Measurements from ENCODE around the gene ABLIM2. TPM values are rescaled to one million over a fixed set of nuclear protein-coding genes. Genes with fewer than 3 reads are reported as not detected.
A peak's percentile ranks its signal among the peaks of the same experiment; 100 is the strongest.

Gene ABLIM2
- total RNA-seq, 1 experiment from 2014 or later: 1.0 TPM

GRCh38 chr4:8077181-8078108, 81.2 kb downstream of the ABLIM2 start:
- no peak overlapping the region for H3K9ac ChIP-seq (ENCODE audit: extremely low read depth, insufficient read length, low read length)
- no peaks in the 10 kb centered on the region for H3K23me2 ChIP-seq (ENCODE audit: insufficient read length, low read depth, low read length, poor library complexity, severe bottlenecking)
- peaks cover 2% of the 10 kb centered on the region; the same call in 1 of the 2 replicates for H3K4me1 ChIP-seq (ENCODE audit: insufficient read depth, low read length)
- H4K20me1 ChIP-seq (ENCODE audit: control insufficient read depth, insufficient read depth, insufficient read length): no peaks in the 10 kb centered on the region
- no peaks in the 10 kb centered on the region for H3K27me3 ChIP-seq (ENCODE audit: insufficient read depth, low read length)
- no CpG with 5 or more reads among the region's 23 CpGs for WGBS (ENCODE audit: extremely low coverage, insufficient read length, low lambda C conversion rate)
- no peaks in the 10 kb centered on the region for H3K9me3 ChIP-seq (ENCODE audit: control insufficient read depth, low read depth, low read length)
- H4K91ac ChIP-seq (ENCODE audit: insufficient read length, low read depth, low read length): no peak overlapping the region
- H3T11ph ChIP-seq (ENCODE audit: low read length): no peak overlapping the region
- H3K14ac ChIP-seq (ENCODE audit: insufficient read depth, low read length): no peak overlapping the region
- H3K4me1 Mint-ChIP-seq: peaks cover 26 to 37% of the 10 kb centered on the region in 2 experiments
- no peak for DNase-seq
- no peak overlapping the region for H3K4me3 Mint-ChIP-seq
- H3K79me1 ChIP-seq (ENCODE audit: insufficient read depth, low read depth, low read length, poor library complexity, severe bottlenecking): no peaks in the 10 kb centered on the region
- H3K18ac ChIP-seq (ENCODE audit: insufficient read length, low read depth, low read length): no peak overlapping the region
- H3K23ac ChIP-seq (ENCODE audit: insufficient read length, low read depth, low read length): no peak overlapping the region
- no peak overlapping the region for H3K56ac ChIP-seq (ENCODE audit: insufficient read length, low read depth, low read length)
- no peak overlapping the region for H4K8ac ChIP-seq (replicated peaks; ENCODE audit: insufficient read length, low read depth, low read length)
- H3K4me2 ChIP-seq (ENCODE audit: insufficient read depth, insufficient read length, low read length): no peak overlapping the region
- H2BK20ac ChIP-seq (ENCODE audit: low read depth, low read length, poor library complexity, severe bottlenecking): no peak overlapping the region
- no peaks in the 10 kb centered on the region for H3K79me2 ChIP-seq (ENCODE audit: insufficient read depth, low read length)
- H3K27ac ChIP-seq (ENCODE audit: insufficient read length, low read depth, low read length): no peak overlapping the region
- no peak overlapping the region for H4K5ac ChIP-seq (ENCODE audit: insufficient read length, low read depth, low read length)
- TF ChIP-seq CTCF (conservative IDR thresholded peaks at IDR 0.05): no peak
- peak overlapping the region in 1 of 3 experiments; percentile 71; a peak in 1 of 7 replicates for H3K27ac Mint-ChIP-seq
- no peaks in the 10 kb centered on the region for H3K9me3 Mint-ChIP-seq
- no peaks in the 10 kb centered on the region for H3K36me3 Mint-ChIP-seq (ENCODE audit: insufficient read depth in 1 of 3, low read depth in 3 of 3)
- H3K27me3 Mint-ChIP-seq (ENCODE audit: low read depth): no peaks in the 10 kb centered on the region
- no peak overlapping the region for H2BK5ac ChIP-seq (ENCODE audit: insufficient read length, low read length)
- no peak overlapping the region for H2BK12ac ChIP-seq (ENCODE audit: insufficient read length, low read depth, low read length)
- H2BK120ac ChIP-seq (ENCODE audit: low read depth, low read length, poor library complexity, severe bottlenecking): no peak overlapping the region
- no peak overlapping the region for H2BK15ac ChIP-seq (ENCODE audit: low read depth, low read length)
- no peak overlapping the region; the same call in 1 of the 2 replicates for H3K4ac ChIP-seq (ENCODE audit: low read depth, low read length)
- no peak overlapping the region for H2AK5ac ChIP-seq (ENCODE audit: insufficient read length, low read length)
- no peak overlapping the region for H2AFZ ChIP-seq (ENCODE audit: low read length)
